Effector memory CD8-positive, alpha-beta T cell (primary cell): ENCODE results near the gene OSTN.
A peak's percentile ranks its signal among the peaks of the same experiment; 100 is the strongest.
"Not testable (repeated sequence)": the region's sequence is repeated elsewhere in the genome, so short reads cannot be mapped to it uniquely, and the experiment has no call there.

ENCODE experiments used
- ATAC-seq: fragments of 150-1000 bp; cut with Tn5 transposase; replicated peaks from 2 replicates; pipeline ENCODE4 v1.10.0; 2021; ENCODE audit warnings: mild to moderate bottlenecking, moderate library complexity
- DNase-seq, 3 experiments: peaks; one replicate each; pipeline ENCODE4 v3.0.0; 2021
- H3K27ac Mint-ChIP-seq, 2 donors: one replicate each; pipeline ENCODE4 v1.8.0; 2022; ENCODE audit warnings: mild to moderate bottlenecking in 2 of 2, mixed read lengths in 2 of 2, moderate library complexity in 2 of 2
- H3K27me3 Mint-ChIP-seq, 2 donors: one replicate each; pipeline ENCODE4 v1.8.0; 2022; ENCODE audit warnings: mixed read lengths in 2 of 2
- H3K36me3 Mint-ChIP-seq: one replicate; pipeline ENCODE4 v1.8.0; 2022; ENCODE audit warnings: mild to moderate bottlenecking, moderate library complexity, mixed read lengths; ENCODE audit not compliant: insufficient read depth
- H3K4me1 Mint-ChIP-seq, 2 donors: one replicate each; pipeline ENCODE4 v1.8.0; 2022; ENCODE audit warnings: low read depth in 2 of 2, mixed read lengths in 2 of 2
- H3K4me3 Mint-ChIP-seq, 2 donors: one replicate each; pipeline ENCODE4 v1.8.0; 2022; ENCODE audit warnings: mild to moderate bottlenecking in 2 of 2, mixed read lengths in 2 of 2, moderate library complexity in 2 of 2
- H3K9me3 Mint-ChIP-seq, 2 donors: one replicate each; pipeline ENCODE4 v1.8.0; 2022; ENCODE audit warnings: mixed read lengths in 2 of 2

The OSTN gene

GRCh38 chr3:191238321-191238817, 39.3 kb downstream of the OSTN start:
- Mint-ChIP-seq H3K4me3 (no peak overlapping the region), H3K9me3 (no peaks in the 10 kb centered on the region), H3K27ac (no peak overlapping the region), H3K27me3 (no peaks in the 10 kb centered on the region), H3K36me3 (no peaks in the 10 kb centered on the region), H3K4me1 (no peaks in the 10 kb centered on the region)
- DNase-seq (no peak), ATAC-seq (no peak)

GRCh38 chr3:191239407-191240031, 40.5 kb downstream of the OSTN start:
- no peaks in the 10 kb centered on the region for H3K36me3 Mint-ChIP-seq
- DNase-seq (no peak), ATAC-seq (no peak)
- no peak overlapping the region for H3K27ac Mint-ChIP-seq
- no peaks in the 10 kb centered on the region for H3K4me1 Mint-ChIP-seq
- H3K27me3 Mint-ChIP-seq = no peaks in the 10 kb centered on the region
- H3K4me3 Mint-ChIP-seq = no peak overlapping the region
- H3K9me3 Mint-ChIP-seq = no peaks in the 10 kb centered on the region

GRCh38 chr3:191240486-191240885, 41.4 kb downstream of the OSTN start:
- H3K4me1 Mint-ChIP-seq = no peaks in the 10 kb centered on the region
- no peaks in the 10 kb centered on the region for H3K9me3 Mint-ChIP-seq

GRCh38 chr3:191244242-191244867, 45.3 kb downstream of the OSTN start:
- Mint-ChIP-seq H3K27me3 (no peaks in the 10 kb centered on the region), H3K27ac (no peak overlapping the region), H3K4me3 (no peak overlapping the region), H3K4me1 (no peaks in the 10 kb centered on the region), H3K36me3 (no peaks in the 10 kb centered on the region), H3K9me3 (peaks cover 0 to 2% of the 10 kb centered on the region in 2 donors)
- DNase-seq = no peak
- ATAC-seq = no peak

More at GRCh38 chr3:191240486-191240885, 41.4 kb downstream of the OSTN start:
- Mint-ChIP-seq H3K27ac (no peak overlapping the region), H3K4me3 (no peak overlapping the region), H3K27me3 (no peaks in the 10 kb centered on the region), H3K36me3 (no peaks in the 10 kb centered on the region)
- ATAC-seq (no peak), DNase-seq (no peak)

GRCh38 chr3:191246034-191246433, 47.0 kb downstream of the OSTN start:
- not testable (repeated sequence) for H3K36me3 Mint-ChIP-seq, H3K27me3 Mint-ChIP-seq, H3K4me3 Mint-ChIP-seq, H3K4me1 Mint-ChIP-seq, H3K9me3 Mint-ChIP-seq, DNase-seq, H3K27ac Mint-ChIP-seq
- ATAC-seq = peak; percentile 55

- no peaks in the 10 kb centered on the region for H3K27me3 Mint-ChIP-seq
- H3K4me1 Mint-ChIP-seq = no peaks in the 10 kb centered on the region
- no peaks in the 10 kb centered on the region for H3K36me3 Mint-ChIP-seq
- H3K4me3 Mint-ChIP-seq = no peak overlapping the region
- ATAC-seq (no peak), DNase-seq (no peak)
- peaks cover 0 to 2% of the 10 kb centered on the region in 2 donors for H3K9me3 Mint-ChIP-seq
- no peak overlapping the region for H3K27ac Mint-ChIP-seq
Observed at GRCh38 chr3:191246630-191247029, 47.6 kb downstream of the OSTN start.

GRCh38 chr3:191253089-191253799, 54.2 kb downstream of the OSTN start:
- no peaks in the 10 kb centered on the region for H3K27me3 Mint-ChIP-seq
- peaks cover 0 to 2% of the 10 kb centered on the region in 2 donors for H3K9me3 Mint-ChIP-seq
- no peaks in the 10 kb centered on the region for H3K36me3 Mint-ChIP-seq
- H3K4me3 Mint-ChIP-seq = no peak overlapping the region
- DNase-seq (no peak), ATAC-seq (no peak)
- H3K27ac Mint-ChIP-seq = no peak overlapping the region
- no peaks in the 10 kb centered on the region for H3K4me1 Mint-ChIP-seq

- no peak for ATAC-seq
- Mint-ChIP-seq H3K27ac (no peak overlapping the region), H3K9me3 (peaks cover 0 to 2% of the 10 kb centered on the region in 2 donors), H3K4me1 (no peaks in the 10 kb centered on the region), H3K4me3 (no peak overlapping the region), H3K36me3 (no peaks in the 10 kb centered on the region), H3K27me3 (no peaks in the 10 kb centered on the region)
- DNase-seq = no peak
Observed at GRCh38 chr3:191254098-191254873, 55.2 kb downstream of the OSTN start.

- no peak overlapping the region for H3K4me3 Mint-ChIP-seq
- ATAC-seq (no peak), DNase-seq (no peak)
- H3K27me3 Mint-ChIP-seq = no peaks in the 10 kb centered on the region
- peaks cover 0 to 2% of the 10 kb centered on the region in 2 donors for H3K9me3 Mint-ChIP-seq
- no peaks in the 10 kb centered on the region for H3K4me1 Mint-ChIP-seq
- H3K27ac Mint-ChIP-seq = no peak overlapping the region
- no peaks in the 10 kb centered on the region for H3K36me3 Mint-ChIP-seq
Observed at GRCh38 chr3:191255156-191255555, 56.1 kb downstream of the OSTN start.

GRCh38 chr3:191256405-191256804, 57.4 kb downstream of the OSTN start:
- Mint-ChIP-seq H3K9me3 (peaks cover 0 to 5% of the 10 kb centered on the region in 2 donors), H3K36me3 (no peaks in the 10 kb centered on the region), H3K27ac (no peak overlapping the region), H3K4me1 (no peaks in the 10 kb centered on the region), H3K27me3 (no peaks in the 10 kb centered on the region), H3K4me3 (no peak overlapping the region)
- no peak for DNase-seq
- ATAC-seq = no peak

GRCh38 chr3:191257286-191257685, 58.2 kb downstream of the OSTN start:
- no peaks in the 10 kb centered on the region for H3K4me1 Mint-ChIP-seq
- no peaks in the 10 kb centered on the region for H3K27me3 Mint-ChIP-seq
- H3K4me3 Mint-ChIP-seq = no peak overlapping the region
- H3K9me3 Mint-ChIP-seq = peaks cover 0 to 5% of the 10 kb centered on the region in 2 donors
- H3K27ac Mint-ChIP-seq = no peak overlapping the region
- DNase-seq = no peak
- no peak for ATAC-seq
- no peaks in the 10 kb centered on the region for H3K36me3 Mint-ChIP-seq

GRCh38 chr3:191259486-191259885, 60.4 kb downstream of the OSTN start:
- no peaks in the 10 kb centered on the region for H3K27me3 Mint-ChIP-seq
- ATAC-seq (no peak), DNase-seq (no peak)
- no peak overlapping the region for H3K27ac Mint-ChIP-seq
- H3K9me3 Mint-ChIP-seq = peaks cover 0 to 5% of the 10 kb centered on the region in 2 donors
- H3K4me1 Mint-ChIP-seq = no peaks in the 10 kb centered on the region
- no peak overlapping the region for H3K4me3 Mint-ChIP-seq
- H3K36me3 Mint-ChIP-seq = no peaks in the 10 kb centered on the region
